Testis (tissue), 2 donors: ENCODE results near the gene IRF7.

Source experiments
- CTCF ChIP-seq, 3 experiments: fragments of 450-650 bp in 2 of 3; fragments of 200-600 bp in 1 of 3; sonication (generic) in 1 of 3; IDR thresholded peaks; one replicate each; pipeline ENCODE4 v1.5.1; 2016 to 2019; ENCODE audit warnings: antibody characterized with exemption in 3 of 3, mild to moderate bottlenecking in 2 of 3, moderate library complexity in 1 of 3
- POLR2A ChIP-seq: fragments of 450-650 bp; IDR thresholded peaks from one replicate; pipeline ENCODE4 v1.6.1; 2017; ENCODE audit warnings: antibody characterized with exemption, mild to moderate bottlenecking, moderate library complexity

- TF ChIP-seq CTCF (IDR thresholded peaks at IDR 0.05) (peak; percentile 66 to 82 (median 75)), POLR2A (no peak)
Observed at GRCh38 chr11:662689-663274, 47.0 kb upstream of the IRF7 start.
